SHP77 (cell line): ENCODE results near the gene CCDC167.
A peak's percentile ranks its signal among the peaks of the same experiment; 100 is the strongest.

Experiments used
- DNase-seq, 2 experiments: peaks; one replicate each; lab custom pipeline; 2025; lab: John Stamatoyannopoulos, UW

CCDC167 gene

DNA sequence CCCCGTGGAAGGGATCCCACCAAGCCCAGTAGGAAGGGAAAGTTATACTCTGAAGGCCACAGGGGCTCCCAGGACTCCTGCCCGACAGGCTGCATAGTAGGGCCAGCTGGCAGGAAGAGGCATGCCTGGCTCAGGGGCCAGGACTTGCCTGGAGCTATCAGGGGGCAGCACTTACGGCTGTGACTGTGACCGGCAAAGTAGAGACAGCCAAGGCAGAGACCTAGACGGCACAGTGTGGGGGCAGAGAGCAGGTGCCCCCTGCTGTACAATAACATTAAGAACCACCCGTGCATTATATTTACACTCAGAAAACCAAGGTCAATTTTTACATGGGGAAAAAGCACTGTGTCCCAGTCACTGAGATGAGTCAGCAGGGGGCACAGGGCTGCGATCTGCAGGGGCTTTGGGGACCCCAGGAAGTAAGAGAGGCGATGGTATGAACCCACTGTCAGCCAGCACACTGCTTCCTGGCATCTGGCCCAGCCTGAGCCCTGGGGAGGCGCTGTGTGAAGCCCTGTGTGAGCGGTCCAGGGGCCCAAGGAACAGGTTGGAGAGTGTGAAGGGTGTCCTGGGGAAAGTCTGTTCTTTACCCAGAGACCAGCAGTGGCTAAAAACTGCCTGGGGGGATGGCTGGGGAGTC is 9.9 kb downstream of the CCDC167 start:
- no peak for DNase-seq

DNA sequence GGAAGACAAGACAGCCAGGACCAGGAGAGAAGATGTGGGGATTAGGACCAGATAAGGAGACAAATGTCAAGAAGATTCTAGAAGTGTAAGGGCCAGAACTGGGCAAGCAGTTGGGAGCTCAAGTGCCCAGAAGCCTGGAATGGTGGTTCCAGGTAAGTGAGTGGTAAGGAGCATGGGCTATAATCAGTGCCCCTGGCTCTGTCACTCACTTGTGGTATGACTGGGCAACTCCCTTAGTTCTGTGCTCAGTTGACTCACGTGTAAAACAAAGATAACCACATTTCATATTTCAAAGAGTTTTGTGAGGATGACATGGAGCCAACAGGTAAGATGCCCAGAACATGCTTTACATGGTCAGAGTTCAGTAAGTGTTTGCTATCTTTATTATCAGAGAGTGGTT is 11.2 kb downstream of the CCDC167 start:
- no peak for DNase-seq

DNA sequence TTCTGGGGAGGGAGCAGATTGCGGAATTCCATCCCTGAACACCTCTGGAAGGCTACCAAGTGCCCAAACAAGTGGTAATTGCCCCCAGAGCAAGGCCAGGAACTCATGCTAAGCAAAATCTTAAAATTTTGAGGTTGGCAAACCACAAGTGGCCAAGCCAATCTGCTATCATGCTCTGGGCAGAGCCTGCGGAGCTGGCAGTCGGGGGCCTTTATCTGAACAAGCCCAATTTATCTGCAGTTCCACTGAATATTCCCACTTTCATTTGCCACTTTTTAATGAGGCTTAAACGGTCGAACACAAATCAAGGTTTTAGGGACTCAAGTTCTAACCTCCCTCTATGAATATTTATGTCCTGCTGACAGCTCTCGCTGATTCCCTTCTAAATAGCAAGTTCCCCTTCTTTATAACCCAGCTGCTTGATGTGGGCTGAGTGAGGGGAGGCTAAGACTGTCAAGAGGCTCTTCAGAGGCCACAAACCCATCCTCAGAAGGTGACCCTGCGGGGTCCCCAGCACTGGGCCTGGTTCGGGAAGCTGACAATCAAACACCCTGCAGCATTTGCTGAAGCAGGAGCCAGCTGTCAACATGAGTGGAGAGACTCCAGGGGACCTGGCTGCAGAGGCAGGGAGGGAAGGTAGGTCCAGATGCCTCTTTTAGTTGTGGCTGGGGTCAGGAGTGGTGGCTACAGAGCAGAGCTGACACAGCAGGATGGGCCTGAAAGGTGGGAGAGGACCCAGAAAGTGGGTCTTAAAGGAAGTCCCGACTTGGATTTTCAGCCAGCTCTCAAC is 11.9 kb downstream of the CCDC167 start:
- no peak for DNase-seq

DNA sequence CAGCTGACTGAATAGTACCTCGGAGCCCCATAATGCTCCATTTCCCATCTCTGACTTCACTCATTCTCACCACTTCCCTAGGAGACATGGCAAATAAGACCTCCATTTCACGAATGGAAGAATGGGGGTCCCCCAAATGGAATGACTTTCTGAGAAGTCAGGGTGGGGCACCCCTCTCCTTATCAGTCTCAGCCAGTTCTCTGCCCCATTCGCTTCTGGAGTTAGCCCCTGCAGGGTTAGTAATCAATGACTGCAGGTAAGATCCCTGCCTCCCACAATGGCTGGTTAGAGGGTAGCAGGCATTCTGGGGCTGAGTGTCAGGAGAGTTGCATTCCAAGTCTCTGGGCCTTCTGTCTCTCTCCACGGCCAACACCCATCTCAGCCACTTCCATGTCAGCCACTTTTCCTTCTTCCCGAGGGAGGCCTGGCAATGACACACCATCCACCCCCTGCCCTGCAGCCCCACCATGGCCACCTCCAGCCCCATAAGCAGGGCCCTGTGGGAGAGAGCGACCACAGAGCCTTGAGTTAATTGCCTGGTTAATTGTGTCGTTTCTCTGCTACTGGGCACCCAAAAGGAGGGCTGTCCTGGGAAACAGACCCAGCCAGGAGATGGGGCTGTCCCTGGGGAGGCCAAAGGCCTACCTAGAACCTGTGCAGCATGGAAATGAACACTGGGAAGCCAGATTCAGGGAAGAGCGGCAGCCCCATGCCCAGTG is 13.4 kb downstream of the CCDC167 start:
- DNase-seq = no peak

DNA sequence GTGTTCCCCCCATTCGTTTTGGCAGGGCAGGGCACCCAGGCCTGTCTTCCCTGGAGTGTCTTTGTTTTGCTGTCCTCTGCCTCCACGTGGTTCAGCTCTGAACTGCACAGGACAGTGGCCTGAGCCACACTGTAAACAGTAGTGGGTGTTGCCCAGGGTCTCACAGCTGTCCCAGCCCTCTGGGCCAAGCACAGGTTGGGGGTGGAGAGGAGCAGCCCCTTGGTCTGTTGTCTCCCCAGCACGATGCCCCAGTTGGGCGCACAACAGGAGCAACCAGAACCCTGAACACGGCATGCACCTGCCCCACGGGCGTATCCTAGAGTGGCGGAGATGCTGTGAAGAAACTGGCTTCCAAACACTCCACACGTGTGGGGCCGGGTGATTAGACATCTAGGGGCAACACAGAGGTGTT is 14.4 kb downstream of the CCDC167 start:
- DNase-seq = peak; percentile 13 to 29

DNA sequence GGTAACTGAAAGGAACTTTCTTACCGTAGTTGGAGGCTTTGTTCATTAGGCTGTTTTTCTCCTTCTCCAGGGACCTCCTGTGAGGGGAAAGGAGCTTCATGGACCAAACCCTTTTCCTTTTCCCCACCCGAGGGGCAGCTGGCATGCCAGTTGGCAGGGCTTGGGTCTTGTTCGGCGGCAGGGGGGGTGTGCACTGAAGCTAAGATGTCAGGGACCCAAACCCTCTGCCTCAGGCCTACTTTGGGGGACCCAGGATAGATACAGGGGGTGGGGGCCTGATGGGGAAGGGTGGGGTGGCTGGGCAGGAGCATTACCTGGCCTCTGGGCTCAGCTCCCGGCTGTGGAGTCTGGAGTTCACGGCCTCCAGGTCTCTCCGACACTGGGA is 14.9 kb downstream of the CCDC167 start:
- no peak for DNase-seq

DNA sequence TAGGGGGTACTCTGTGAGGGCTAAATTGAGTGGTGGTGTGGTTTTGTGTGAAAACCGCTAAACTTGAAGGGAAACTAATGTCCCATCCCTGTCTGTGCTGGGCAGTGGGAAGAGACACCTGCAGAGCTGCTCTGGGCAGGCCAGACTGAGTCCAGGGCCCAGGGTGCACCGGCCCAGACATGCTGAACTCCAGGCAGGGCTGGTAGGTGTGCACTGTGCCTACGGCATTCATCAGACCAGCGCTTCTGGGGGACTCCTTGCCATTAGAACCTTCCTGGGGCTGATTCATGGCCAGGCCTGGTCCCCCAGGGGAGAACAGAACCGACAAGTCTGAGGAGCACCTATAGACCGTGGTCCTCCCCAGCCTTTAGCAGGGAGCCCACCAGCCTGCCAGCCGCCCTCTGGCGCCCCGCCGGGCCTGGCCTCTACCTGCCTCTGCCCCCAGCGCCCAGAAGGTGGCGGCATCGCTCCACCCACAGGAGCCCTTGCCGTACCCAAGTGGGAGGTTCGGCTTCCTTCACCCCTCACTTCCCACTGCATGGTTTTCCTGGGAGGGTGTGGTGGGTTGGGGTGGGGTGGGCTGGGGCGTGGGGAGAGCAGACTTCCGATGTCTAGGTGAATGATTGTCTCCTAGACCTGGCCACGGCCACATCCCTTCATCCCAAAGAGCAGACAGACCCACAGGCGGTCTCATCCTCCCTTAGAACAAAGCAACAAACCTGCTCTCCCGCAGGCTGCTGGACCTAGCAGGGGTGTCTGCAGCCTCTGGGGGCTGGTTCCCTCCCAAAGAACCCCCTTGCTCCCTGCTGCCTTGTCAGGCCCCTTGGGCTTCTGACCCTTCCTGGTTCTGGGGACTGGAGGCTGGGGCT is 15.5 kb downstream of the CCDC167 start:
- DNase-seq = peak; percentile 19 to 23

DNA sequence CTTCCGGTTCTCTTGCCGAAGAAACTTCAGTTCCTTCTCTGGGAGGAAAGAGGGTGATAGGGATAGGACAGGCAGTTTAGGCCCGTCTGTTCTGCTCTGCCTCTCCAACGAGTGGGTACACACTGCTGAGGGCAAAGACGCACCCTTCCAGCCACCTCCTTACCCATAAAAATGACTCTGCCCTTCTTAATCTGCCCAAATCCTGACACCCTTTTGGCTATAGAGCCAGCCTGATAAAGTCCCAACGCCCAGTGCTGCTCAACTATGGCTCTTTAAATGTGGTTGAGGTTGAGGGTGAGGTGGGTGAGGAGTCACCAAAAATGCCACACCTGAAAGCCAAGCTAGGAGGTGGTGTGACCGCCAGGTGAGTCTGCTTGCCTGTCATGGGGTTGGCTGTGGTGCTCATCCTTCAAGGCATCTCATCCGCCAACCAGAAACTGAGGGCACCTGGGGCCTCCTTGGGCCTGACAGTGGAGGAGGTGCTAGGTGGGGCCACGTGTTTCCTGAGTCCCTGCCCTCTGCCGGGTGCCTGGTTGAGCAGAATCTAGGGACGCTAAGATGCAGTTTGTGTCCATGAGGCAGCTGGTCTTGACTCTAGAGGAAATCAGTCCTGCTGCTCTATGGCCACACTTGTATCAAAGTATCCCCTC is 16.3 kb downstream of the CCDC167 start:
- DNase-seq = no peak

DNA sequence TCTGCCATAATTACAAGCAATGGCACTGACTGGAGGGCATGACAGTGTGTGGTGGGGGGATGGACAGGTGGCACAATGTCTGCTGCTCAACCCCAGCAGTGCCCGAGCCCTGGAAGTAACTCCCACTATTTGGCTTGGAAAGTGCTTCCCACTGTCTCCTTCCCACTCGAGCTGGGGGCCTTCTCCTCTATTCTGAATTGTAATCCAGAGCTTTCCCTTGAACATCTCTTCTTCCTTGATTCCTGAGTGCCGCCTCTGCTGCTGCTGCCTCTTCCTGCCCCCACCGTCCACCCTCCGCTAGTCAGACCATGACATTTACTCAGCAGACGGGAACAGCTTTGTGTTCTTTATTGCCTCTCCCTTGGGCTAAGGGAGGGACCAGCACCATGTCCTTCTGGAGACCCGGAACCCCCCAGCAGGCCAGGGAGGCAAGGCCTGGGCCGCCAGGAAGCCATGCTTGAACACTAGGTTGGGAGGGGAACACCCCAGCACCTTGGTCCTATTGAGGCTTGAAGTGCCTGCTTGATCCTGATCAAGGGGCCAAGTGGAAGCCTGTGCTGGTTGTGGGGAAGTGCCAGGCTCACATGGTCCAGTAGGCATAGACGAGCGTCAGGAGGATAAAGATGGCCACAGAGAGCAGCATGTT is 17.0 kb downstream of the CCDC167 start:
- DNase-seq = no peak

DNA sequence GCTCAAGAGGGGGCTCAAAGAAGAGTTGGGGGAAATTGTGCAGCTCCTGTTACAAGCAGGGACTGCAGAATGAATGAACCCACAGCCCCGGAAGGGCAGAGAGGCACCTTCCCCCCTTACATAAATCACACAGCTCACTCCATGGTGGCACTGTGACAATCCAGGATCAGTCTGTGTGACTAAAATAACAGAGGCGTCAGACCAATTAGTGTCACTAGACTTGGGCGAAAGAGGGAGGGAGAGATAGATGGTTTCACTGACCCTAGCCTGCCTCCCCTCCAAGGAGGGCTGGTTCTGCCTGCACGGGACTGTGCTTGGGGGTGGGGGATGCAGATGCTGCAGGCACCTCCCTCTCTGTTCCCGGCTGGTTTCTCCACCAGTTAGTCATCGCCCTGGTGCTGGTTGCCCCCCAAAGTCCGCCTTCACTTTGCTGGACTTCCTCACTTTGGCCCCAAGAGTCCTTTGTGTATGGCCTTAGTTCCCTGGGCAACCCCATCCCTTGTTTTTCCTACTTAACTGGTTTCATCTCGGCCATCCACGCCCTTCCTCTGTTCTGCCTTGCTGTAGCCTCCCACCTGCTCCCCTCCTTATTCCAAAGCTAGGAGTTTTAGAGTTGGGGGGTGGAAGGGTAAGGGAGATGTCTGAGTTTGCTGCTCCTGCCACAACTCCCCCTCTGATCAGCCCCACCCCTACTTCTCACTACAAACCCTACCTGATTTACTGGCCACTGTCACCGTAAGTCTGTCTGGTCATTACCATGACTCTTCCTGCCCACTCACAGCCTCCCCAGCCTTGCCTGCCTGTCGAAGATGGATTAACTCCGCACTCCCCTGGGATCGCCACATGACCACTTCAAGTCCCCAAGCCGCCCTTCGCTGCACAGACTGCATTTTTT is 17.7 kb downstream of the CCDC167 start:
- DNase-seq = no peak

DNA sequence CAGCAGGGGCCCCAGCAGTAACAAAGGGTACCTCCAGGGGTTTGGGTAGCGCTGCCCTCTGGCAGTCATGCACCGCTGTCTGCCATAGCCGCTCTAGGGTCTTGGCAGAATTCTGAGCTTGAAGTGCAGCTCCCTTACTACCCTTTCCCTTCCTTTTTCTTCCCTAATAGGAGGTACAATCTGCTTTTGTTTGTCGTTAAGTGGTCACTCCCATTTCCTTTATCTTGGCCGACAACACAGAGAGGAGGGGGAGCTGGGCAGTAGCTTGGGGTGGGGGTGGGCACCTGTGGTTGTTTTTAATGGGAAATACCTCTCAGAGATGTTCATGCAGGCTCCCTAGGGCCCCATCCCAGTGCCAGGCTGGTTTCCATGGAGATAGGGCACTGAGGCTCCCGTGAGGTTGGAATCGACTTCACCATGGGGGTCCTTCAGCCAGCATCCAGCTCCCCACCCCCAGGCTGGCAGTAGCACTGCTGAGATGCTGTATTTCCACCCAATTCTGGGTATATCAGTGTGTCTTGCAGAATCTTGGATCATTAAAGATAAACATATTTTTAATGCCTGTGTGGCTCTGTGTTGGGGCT is 18.6 kb downstream of the CCDC167 start:
- no peak for DNase-seq

DNA sequence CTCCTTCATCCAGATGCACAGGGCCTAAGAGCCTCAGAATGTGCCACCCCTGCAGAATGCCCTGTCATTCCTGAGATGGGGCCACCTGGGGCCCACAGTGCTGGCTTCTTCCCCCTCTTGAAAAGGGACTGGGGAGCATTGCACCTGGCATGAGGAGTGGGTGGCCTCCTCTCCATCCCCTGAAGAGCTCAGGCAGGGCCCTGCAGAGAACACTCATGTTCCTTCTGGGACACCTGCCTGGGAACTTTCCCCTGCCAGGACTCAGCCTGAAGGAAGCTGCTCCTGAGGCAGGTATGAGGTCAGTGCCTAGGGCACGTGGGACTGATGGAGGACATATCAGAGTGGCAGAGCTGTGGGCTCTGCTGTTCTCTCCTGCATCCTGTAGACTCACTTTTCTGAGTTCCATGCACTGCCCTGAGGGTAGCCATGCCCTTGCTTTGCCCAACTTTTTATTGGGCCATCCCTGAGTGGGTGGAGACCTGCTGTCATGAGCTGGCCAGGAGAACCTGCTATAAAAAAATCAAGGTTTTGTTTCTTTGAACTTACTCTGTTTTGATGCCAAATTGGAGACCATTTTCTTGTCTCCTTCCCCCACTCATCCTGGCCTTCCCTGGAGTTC is 19.5 kb downstream of the CCDC167 start:
- DNase-seq = no peak

DNA sequence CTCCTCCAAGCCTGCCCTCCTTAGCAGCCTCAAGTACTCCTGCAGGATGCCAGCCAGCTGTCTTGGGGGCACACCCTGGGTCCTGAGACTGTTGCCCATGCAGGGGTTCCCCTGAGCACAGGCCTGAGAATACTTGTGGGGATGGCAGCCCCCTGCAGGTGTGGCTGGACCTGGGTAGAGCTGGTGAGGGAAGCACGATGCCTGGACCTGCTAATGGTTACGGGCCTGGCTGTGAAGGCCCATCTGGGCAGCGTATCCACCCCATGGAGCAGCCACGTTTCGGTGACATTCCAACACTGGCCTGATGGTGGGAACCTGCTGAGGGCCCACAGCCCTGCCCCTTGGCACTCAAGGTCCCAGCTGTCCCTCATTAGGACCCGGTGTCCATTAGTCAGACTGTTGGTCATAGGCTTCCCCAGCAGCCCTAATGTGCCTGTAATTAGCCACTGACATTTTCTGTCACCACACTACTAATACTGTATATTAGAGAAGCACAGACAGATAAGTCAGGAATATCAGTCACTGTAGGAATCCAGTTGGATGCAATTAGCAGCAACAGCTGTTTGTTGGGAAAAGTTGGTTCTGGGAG is 20.3 kb downstream of the CCDC167 start:
- DNase-seq = no peak

DNA sequence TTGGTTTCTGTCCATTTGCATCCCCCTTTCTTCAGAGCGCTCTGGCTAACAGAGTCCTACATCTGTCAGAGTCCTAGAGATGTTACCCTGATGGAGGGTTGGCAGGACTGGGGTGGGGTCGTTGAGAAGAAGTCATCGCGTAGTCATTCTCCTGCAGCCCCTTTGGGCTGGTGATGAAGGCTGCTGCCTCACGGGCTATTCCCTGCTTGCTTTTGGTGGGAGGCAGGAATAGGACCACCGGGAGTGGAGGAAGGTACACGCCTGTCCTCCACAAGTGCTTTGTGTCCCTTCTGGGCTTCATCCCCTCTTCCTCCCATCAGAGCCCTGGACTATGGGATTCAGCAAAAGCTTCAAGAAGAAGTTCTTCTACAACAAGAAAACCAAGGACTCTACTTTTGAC is 20.9 kb downstream of the CCDC167 start:
- no peak for DNase-seq

DNA sequence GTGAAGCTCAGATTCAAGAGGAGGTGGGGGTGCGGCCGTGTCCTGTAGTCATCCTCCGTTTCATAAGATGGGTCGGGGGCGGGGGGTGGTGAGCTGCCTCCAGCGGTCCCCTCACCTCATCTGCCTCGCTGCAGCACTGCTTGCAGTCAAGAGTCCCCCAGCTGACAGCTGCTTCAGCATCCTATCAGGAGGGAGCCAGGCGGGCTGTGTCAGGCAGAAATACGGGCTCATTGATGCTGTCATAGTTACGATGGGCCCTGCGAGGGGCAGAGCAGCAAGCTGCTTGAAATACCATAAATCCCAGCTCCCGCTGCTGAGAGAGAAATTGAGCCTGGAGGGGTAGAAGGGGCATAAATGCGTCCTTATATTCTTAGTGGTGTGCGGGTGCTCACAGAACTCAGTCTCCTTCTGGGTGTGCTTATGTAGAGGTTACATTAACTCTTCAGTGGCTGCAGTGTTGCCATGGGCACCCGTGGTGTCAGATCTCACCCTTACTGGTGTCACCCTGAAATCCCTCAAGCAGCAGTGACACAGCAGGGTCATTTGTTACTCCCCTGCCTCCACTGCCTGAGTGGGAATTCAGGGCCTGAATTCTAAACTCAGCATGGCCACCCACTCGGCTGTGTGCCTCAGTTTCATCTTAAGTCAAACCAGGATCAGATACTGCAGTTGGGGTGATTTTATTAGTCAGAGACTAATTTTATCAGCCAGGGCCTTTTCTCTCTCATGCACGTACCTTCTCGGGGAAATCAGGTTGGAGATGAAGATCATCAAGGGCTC is 21.8 kb downstream of the CCDC167 start:
- no peak for DNase-seq

DNA sequence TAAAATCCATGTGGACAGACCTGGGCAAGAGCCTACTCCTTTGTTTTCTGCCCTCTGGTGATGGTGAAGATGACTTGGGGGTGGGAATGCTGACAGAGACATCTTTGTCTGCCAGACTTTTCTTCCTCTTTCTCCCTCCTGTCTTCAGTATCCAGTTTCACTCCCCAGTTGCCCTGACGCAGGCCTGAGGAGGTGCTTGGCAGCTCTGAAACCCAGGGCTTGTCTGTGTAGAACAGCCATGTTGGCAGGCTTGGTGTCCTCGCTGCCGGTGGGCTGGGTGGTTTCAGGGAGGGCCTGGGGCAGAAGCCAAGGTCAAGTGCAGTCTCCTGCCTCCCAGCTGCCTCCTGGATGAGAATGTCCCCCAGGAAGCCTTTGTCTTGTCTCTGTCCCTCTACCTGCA is 22.5 kb downstream of the CCDC167 start:
- DNase-seq = no peak

DNA sequence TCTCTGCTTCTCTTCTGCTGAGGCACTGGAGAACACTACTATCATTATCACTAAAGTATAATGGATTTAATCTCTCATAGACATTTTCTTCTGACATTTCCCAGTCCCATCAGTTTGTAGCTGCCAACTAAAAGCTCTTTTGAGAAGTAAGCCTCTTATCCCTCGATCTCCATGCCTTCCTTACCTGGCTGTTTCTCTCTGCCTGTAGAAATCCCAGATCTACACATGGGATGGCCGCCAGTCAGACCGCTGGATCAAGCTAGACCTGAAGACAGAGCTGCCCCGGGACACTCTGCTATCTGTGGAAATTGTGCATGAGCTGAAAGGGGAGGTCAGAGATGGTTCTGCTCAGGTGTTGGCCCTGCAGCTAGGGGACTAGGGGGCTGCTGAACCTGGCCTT is 25.4 kb downstream of the CCDC167 start:
- no peak for DNase-seq
